Effector CD4-positive, alpha-beta T cell (primary cell): ENCODE results near the gene KIRREL1.

ENCODE experiments used
- DNase-seq: peaks from one replicate; pipeline ENCODE4 v3.0.0-alpha.2; 2020

Gene KIRREL1

GRCh38 chr1:158037008-158037865 is 43.8 kb downstream of the KIRREL1 start:
- no peak for DNase-seq

- no peak for DNase-seq
These were observed 44.5 kb downstream of the KIRREL1 start for GRCh38 chr1:158037866-158038359.

GRCh38 chr1:158038793-158039192 is 45.3 kb downstream of the KIRREL1 start:
- DNase-seq, result no peak

GRCh38 chr1:158039380-158039779 is 45.9 kb downstream of the KIRREL1 start:
- DNase-seq, result no peak

- no peak for DNase-seq
These were observed 46.9 kb downstream of the KIRREL1 start for GRCh38 chr1:158040323-158040722.

GRCh38 chr1:158043232-158043631 is 49.8 kb downstream of the KIRREL1 start:
- DNase-seq, result no peak

GRCh38 chr1:158045639-158046038 is 52.2 kb downstream of the KIRREL1 start:
- DNase-seq, result no peak

- DNase-seq, result no peak
These were observed 53.5 kb downstream of the KIRREL1 start for GRCh38 chr1:158046715-158047510.

- DNase-seq, result no peak
These were observed 55.1 kb downstream of the KIRREL1 start for GRCh38 chr1:158048371-158049067.

- no peak for DNase-seq
These were observed 56.4 kb downstream of the KIRREL1 start for GRCh38 chr1:158049853-158050252.

- DNase-seq, result no peak
These were observed 59.8 kb downstream of the KIRREL1 start for GRCh38 chr1:158053276-158053675.

- no peak for DNase-seq
These were observed 61.3 kb downstream of the KIRREL1 start for GRCh38 chr1:158054721-158055120.

- no peak for DNase-seq
These were observed 62.4 kb downstream of the KIRREL1 start for GRCh38 chr1:158055854-158056253.

- no peak for DNase-seq
These were observed 63.1 kb downstream of the KIRREL1 start for GRCh38 chr1:158056498-158056897.

GRCh38 chr1:158058237-158058985 is 65.0 kb downstream of the KIRREL1 start:
- DNase-seq, result no peak

GRCh38 chr1:158059984-158060383 is 66.5 kb downstream of the KIRREL1 start:
- no peak for DNase-seq

- DNase-seq, result no peak
These were observed 68.7 kb downstream of the KIRREL1 start for GRCh38 chr1:158062174-158062573.

GRCh38 chr1:158067662-158068061 is 74.2 kb downstream of the KIRREL1 start:
- no peak for DNase-seq

- no peak for DNase-seq
These were observed 75.5 kb downstream of the KIRREL1 start for GRCh38 chr1:158068918-158069317.

GRCh38 chr1:158071138-158071537 is 77.7 kb downstream of the KIRREL1 start:
- DNase-seq, result no peak

- DNase-seq, result no peak
These were observed 81.6 kb downstream of the KIRREL1 start for GRCh38 chr1:158075078-158075477.

GRCh38 chr1:158076441-158076840 is 83.0 kb downstream of the KIRREL1 start:
- no peak for DNase-seq
